ENCODE measurements around the gene HOXA6.

The HOXA6 gene

DNA sequence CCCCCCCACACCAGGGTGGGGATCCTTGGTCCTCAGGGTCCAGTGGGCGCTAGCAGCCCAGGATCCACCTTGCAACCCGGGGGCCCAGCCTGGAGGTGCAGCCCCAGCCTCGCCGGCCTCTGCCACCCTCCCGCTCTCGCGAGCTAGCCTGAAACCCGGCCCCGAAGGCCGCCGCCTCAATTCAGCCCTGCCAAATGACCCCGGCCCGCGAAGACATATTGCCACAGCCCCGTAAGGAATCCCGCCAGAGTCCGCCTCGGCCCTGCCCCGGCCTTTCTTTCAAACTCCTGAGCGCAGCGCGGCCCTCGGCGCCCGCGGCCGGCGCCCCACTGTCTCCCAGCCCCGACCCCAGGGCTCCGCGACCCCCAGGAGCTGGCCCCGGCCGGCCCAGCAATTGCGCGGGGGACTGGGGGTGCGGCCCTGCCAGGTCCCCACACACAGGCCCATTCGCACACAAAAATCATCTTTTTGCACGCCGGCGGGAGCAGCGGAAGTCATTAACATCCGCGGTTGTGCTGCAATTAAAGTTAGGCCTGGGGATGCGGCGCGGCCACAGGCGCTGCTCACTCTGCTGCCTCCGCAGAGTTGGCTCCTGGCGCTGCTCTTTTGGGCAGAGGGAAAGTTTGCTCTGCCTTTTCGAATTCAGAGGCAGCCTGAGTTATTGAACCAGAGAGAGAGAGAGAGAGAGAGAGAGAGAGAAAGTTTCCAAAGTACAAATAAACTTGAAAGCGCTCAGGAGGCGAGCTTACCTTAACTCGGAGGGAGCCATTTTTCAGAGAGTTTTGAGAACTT, 8.0 kb downstream of the HOXA6 start:
- no peaks in the 10 kb centered on the region for H3K36me3 ChIP-seq (ENCODE audit: control insufficient read depth, insufficient read depth, low read length)
- peaks cover 97% of the 10 kb centered on the region for H3K27me3 ChIP-seq (ENCODE audit: control insufficient read depth, insufficient read depth, low read length)
- no peak for DNase-seq (ENCODE audit: low read depth, low spot score)
- no peak overlapping the region for H3K4me3 ChIP-seq (ENCODE audit: low read length)
- H3K9me3 ChIP-seq (ENCODE audit: control insufficient read depth, insufficient read depth, low read length) = no peaks in the 10 kb centered on the region
- H3K27ac ChIP-seq (ENCODE audit: low read length) = no peak overlapping the region
- no peaks in the 10 kb centered on the region; the same call in 1 of the 2 replicates for H3K4me1 ChIP-seq (ENCODE audit: control insufficient read depth, insufficient read depth, low read length)
- WGBS (ENCODE audit: insufficient coverage, insufficient read length) = no CpG with 5 or more reads among the region's 53 CpGs

DNA sequence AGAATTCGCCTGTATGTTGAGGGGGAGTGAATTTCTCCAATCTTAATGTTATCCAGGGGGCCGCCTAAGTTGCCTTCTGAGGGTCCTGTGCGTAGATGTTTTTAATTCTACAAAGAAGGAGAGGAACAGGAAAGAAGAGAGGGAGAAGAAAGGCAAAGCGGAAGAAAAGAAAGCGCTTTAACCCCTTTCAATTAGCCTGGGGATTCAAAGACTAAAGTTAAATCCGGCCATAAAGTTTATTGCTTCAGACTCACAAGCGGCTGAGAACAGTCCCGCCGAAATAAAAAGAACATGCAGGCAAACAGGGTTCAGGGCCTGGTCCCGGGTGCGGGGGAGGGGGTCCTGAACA, 8.6 kb downstream of the HOXA6 start:
- no CpG with 5 or more reads among the region's 11 CpGs for WGBS (ENCODE audit: insufficient coverage, insufficient read length)
- Histone ChIP-seq H3K9me3 (ENCODE audit: control insufficient read depth, insufficient read depth, low read length) (no peaks in the 10 kb centered on the region), H3K4me1 (ENCODE audit: control insufficient read depth, insufficient read depth, low read length) (no peaks in the 10 kb centered on the region; the same call in 1 of the 2 replicates), H3K27ac (ENCODE audit: low read length) (no peak overlapping the region), H3K27me3 (ENCODE audit: control insufficient read depth, insufficient read depth, low read length) (peaks cover 97% of the 10 kb centered on the region), H3K4me3 (ENCODE audit: low read length) (no peak overlapping the region), H3K36me3 (ENCODE audit: control insufficient read depth, insufficient read depth, low read length) (no peaks in the 10 kb centered on the region)
- DNase-seq (ENCODE audit: low read depth, low spot score) = no peak

DNA sequence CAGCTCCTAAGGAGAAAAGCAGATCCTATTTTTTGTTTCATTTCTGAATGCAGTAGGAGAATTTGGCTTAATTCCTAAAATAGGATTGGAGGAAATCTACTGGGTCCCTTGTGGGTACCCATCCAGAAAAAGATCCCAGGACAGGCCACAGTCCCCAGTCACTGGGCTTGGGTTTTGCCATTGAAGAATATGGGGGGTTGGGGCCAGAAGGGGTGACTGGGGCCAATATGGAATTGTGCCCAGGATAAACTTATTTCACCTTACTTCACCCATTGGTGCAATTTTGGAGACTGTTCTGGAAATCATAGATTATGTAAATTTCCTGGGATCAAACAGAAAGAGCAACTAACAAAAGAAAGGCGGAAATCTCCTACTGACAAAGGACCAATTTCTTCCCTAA, 9.1 kb downstream of the HOXA6 start:
- WGBS (ENCODE audit: insufficient coverage, insufficient read length) = no CpG with 5 or more reads among the region's 1 CpG
- peaks cover 98% of the 10 kb centered on the region for H3K27me3 ChIP-seq (ENCODE audit: control insufficient read depth, insufficient read depth, low read length)
- H3K36me3 ChIP-seq (ENCODE audit: control insufficient read depth, insufficient read depth, low read length) = no peaks in the 10 kb centered on the region

DNA sequence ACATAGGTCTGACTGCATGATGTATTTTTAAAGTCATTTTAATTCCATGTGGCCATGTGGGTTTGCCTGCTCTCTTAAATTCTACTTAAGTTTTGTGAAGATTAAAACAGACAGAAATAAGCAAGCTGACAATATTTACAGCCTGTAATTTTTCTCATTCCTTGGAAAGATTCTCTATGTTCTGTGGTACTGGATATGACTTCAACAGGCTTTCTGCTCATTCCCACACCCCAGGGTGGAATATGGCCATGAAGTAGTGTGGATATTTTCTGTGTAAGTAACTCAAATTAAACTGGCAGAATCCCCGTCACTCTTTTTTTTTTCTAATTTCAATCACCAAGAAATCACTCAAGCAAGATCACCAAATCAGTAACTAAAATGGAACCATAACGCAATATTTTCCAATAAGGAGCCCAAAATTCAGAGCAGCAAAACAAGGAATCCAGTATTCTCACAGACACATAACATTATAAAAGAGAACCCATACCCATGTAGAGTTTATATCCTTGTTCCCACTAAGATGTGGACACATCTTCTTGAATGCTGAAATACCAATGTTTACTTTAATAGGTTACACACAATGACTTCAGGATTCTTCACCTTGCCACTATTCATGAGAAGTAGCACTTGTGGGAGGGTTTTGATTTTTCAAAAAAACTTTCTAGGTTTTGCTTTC, 9.8 kb downstream of the HOXA6 start:
- H3K4me3 ChIP-seq (ENCODE audit: low read length) = no peak overlapping the region
- peaks cover 98% of the 10 kb centered on the region for H3K27me3 ChIP-seq (ENCODE audit: control insufficient read depth, insufficient read depth, low read length)
- no peaks in the 10 kb centered on the region for H3K36me3 ChIP-seq (ENCODE audit: control insufficient read depth, insufficient read depth, low read length)
- no peaks in the 10 kb centered on the region; the same call in 1 of the 2 replicates for H3K4me1 ChIP-seq (ENCODE audit: control insufficient read depth, insufficient read depth, low read length)
- DNase-seq (ENCODE audit: low read depth, low spot score) = no peak
- no peak overlapping the region for H3K27ac ChIP-seq (ENCODE audit: low read length)
- WGBS (ENCODE audit: insufficient coverage, insufficient read length) = no CpG with 5 or more reads among the region's 2 CpGs
- no peaks in the 10 kb centered on the region for H3K9me3 ChIP-seq (ENCODE audit: control insufficient read depth, insufficient read depth, low read length)

More for the DNA sequence above, 9.1 kb downstream of the HOXA6 start:
- H3K4me3 ChIP-seq (ENCODE audit: low read length) = no peak overlapping the region
- H3K9me3 ChIP-seq (ENCODE audit: control insufficient read depth, insufficient read depth, low read length) = no peaks in the 10 kb centered on the region
- H3K27ac ChIP-seq (ENCODE audit: low read length) = no peak overlapping the region
- DNase-seq (ENCODE audit: low read depth, low spot score) = no peak
- H3K4me1 ChIP-seq (ENCODE audit: control insufficient read depth, insufficient read depth, low read length) = no peaks in the 10 kb centered on the region; the same call in 1 of the 2 replicates

DNA sequence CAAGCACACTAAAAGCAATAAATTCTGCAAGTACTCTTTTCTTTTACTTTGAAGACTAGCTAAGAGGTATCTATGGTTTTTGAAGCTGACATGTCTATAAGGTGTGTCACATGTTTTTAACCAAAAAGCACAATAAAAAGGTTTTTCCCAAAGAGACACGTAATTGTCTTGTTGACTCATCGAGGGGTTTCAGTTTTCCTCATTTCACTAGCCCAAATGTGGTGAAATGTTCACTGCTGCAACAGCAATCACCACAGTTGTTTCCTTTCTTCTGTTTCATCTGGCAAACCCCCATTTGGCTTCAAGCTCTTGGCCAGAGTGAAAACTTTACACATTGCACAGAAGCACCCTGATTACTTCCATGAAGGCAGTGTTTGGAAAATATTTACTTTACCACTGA, 13.2 kb downstream of the HOXA6 start:
- Histone ChIP-seq H3K36me3 (ENCODE audit: control insufficient read depth, insufficient read depth, low read length) (no peaks in the 10 kb centered on the region; the same call in 1 of the 2 replicates), H3K4me1 (ENCODE audit: control insufficient read depth, insufficient read depth, low read length) (no peaks in the 10 kb centered on the region), H3K9me3 (ENCODE audit: control insufficient read depth, insufficient read depth, low read length) (no peaks in the 10 kb centered on the region), H3K27me3 (ENCODE audit: control insufficient read depth, insufficient read depth, low read length) (peaks cover 94% of the 10 kb centered on the region), H3K27ac (ENCODE audit: low read length) (no peak overlapping the region), H3K4me3 (ENCODE audit: low read length) (no peak overlapping the region)
- no peak for DNase-seq (ENCODE audit: low read depth, low spot score)
- no CpG with 5 or more reads among the region's 2 CpGs for WGBS (ENCODE audit: insufficient coverage, insufficient read length)

DNA sequence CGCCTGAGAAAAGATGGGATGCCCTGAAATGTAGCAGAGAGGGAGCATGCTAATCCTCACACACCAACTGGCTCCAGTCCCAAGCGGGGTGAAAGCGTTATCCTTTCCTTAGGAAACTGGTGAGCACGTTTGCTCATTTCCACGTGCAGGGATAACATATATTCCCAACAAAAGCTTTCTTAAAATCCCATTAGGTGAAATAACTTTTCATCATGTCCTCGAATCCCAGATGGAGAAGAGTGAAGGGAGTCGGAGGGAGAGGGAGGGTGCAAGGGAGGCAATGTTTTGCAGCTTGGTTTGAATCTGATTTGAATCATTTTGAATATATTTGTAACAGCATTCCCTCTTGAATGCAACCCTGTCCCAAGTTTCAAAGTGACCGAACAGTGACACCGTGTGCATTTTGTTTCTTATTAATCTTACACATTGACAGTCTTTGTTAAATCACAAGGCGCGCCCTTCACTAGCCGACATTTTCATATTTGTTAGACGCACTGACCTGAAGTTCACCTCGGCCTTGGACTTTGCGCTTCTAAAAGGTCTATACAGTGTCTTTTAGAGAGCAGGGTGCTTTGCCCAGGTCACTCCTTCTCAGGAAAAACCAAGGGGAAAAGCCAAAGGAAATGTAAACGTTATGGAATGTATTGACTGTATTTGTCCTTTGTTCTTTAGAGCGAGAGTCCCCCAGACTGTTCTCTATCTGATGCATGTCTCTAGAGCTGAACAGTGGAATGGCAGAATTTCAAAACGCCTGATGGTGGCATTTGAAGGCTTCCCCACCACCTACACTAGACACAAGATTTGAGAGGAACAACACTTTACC, 14.0 kb downstream of the HOXA6 start:
- no peaks in the 10 kb centered on the region; the same call in 1 of the 2 replicates for H3K36me3 ChIP-seq (ENCODE audit: control insufficient read depth, insufficient read depth, low read length)
- WGBS (ENCODE audit: insufficient coverage, insufficient read length) = no CpG with 5 or more reads among the region's 18 CpGs
- H3K27me3 ChIP-seq (ENCODE audit: control insufficient read depth, insufficient read depth, low read length) = peaks cover 94% of the 10 kb centered on the region
- no peaks in the 10 kb centered on the region for H3K9me3 ChIP-seq (ENCODE audit: control insufficient read depth, insufficient read depth, low read length)
- no peak for DNase-seq (ENCODE audit: low read depth, low spot score)
- no peaks in the 10 kb centered on the region for H3K4me1 ChIP-seq (ENCODE audit: control insufficient read depth, insufficient read depth, low read length)
- H3K27ac ChIP-seq (ENCODE audit: low read length) = no peak overlapping the region
- no peak overlapping the region for H3K4me3 ChIP-seq (ENCODE audit: low read length)

DNA sequence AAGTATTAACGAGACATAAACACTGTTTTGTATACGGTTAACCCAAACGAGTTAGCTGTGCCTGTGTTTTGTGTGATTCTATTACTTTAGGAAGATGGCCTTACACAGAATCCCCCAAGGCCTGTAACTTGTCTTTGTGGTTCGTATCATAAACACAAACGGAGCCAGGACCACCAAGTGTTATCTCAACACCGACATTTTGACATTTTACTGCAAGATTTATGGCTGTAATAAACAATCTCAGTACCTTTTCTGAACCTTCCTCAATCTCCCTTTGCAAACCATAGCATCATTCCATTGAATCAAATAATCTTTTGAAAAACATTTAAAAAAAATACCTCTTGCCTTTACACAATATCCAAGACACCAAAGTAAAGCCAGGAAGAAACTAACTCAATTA, 14.6 kb downstream of the HOXA6 start:
- no CpG with 5 or more reads among the region's 6 CpGs for WGBS (ENCODE audit: insufficient coverage, insufficient read length)

DNA sequence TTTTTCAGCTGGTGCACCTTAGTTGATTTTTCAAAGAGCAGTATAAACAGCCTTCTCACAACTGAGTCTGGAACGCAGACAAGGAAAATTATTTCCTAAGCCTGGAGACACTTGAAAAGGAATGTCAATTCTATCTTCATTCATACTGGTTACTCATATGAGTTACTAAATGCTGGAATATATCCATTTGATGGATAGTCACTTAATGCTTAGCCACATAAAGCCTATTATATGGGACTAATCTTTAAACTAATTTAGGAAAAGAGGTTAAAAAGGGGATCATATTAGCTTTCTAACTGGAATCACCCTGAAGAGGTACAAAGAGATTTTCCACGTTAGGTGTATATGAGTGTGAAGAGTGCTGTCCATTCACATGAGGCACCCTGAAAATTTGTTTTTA, 15.4 kb downstream of the HOXA6 start:
- H3K36me3 ChIP-seq (ENCODE audit: control insufficient read depth, insufficient read depth, low read length) = no peaks in the 10 kb centered on the region; the same call in 1 of the 2 replicates
- no peak overlapping the region for H3K27ac ChIP-seq (ENCODE audit: low read length)
- H3K4me3 ChIP-seq (ENCODE audit: low read length) = no peak overlapping the region
- no peaks in the 10 kb centered on the region for H3K4me1 ChIP-seq (ENCODE audit: control insufficient read depth, insufficient read depth, low read length)
- peaks cover 95% of the 10 kb centered on the region for H3K27me3 ChIP-seq (ENCODE audit: control insufficient read depth, insufficient read depth, low read length)
- WGBS (ENCODE audit: insufficient coverage, insufficient read length) = no CpG with 5 or more reads among the region's 2 CpGs
- H3K9me3 ChIP-seq (ENCODE audit: control insufficient read depth, insufficient read depth, low read length) = no peaks in the 10 kb centered on the region
- no peak for DNase-seq (ENCODE audit: low read depth, low spot score)

More for the DNA sequence above, 14.6 kb downstream of the HOXA6 start:
- peaks cover 95% of the 10 kb centered on the region for H3K27me3 ChIP-seq (ENCODE audit: control insufficient read depth, insufficient read depth, low read length)
- no peak overlapping the region for H3K27ac ChIP-seq (ENCODE audit: low read length)
- no peak overlapping the region for H3K4me3 ChIP-seq (ENCODE audit: low read length)
- DNase-seq (ENCODE audit: low read depth, low spot score) = no peak
- no peaks in the 10 kb centered on the region; the same call in 1 of the 2 replicates for H3K36me3 ChIP-seq (ENCODE audit: control insufficient read depth, insufficient read depth, low read length)
- no peaks in the 10 kb centered on the region for H3K4me1 ChIP-seq (ENCODE audit: control insufficient read depth, insufficient read depth, low read length)
- no peaks in the 10 kb centered on the region for H3K9me3 ChIP-seq (ENCODE audit: control insufficient read depth, insufficient read depth, low read length)

DNA sequence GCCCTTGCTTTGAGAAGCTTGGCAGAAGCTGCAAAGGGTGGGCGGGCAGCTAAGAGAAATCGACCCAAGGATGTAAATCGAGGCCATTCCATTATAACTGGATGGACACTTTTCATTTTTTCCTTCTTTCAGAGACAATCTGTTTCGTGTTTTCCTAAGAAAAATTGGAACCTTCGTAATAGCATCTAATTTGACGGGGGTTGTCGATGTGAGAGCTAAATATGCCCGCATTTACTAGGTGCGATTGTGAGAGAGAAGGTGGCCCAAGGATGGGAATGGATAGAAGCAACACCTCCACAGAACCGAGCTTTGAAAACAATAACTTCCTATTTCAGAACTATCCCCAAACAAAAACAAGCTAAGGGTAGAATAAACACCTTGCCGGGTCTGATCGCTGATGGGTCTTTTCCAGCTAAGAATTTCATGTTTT, 16.2 kb downstream of the HOXA6 start:
- H3K4me1 ChIP-seq (ENCODE audit: control insufficient read depth, insufficient read depth, low read length) = no peaks in the 10 kb centered on the region
- H3K36me3 ChIP-seq (ENCODE audit: control insufficient read depth, insufficient read depth, low read length) = no peaks in the 10 kb centered on the region; the same call in 1 of the 2 replicates
- no peaks in the 10 kb centered on the region for H3K9me3 ChIP-seq (ENCODE audit: control insufficient read depth, insufficient read depth, low read length)
- no peak overlapping the region for H3K27ac ChIP-seq (ENCODE audit: low read length)
- no peak overlapping the region for H3K4me3 ChIP-seq (ENCODE audit: low read length)
- no CpG with 5 or more reads among the region's 12 CpGs for WGBS (ENCODE audit: insufficient coverage, insufficient read length)
- peaks cover 95% of the 10 kb centered on the region for H3K27me3 ChIP-seq (ENCODE audit: control insufficient read depth, insufficient read depth, low read length)
- no peak for DNase-seq (ENCODE audit: low read depth, low spot score)
